PC-9 (cell line): ENCODE data around the gene ORC4. TPM values are rescaled to one million over a fixed set of nuclear protein-coding genes. Genes with fewer than 3 reads are reported as not detected.

Source experiments
- BruUV-seq: library from RNA; stranded (reverse); fragments of 400-500 nt; replicated peaks from 2 replicates; lab custom pipeline; 2021; lab: Mats Ljungman, UMichigan
- CTCF ChIA-PET: fragments of 300-600 bp; sonication (Branson Sonifier 250); formaldehyde crosslinking; loops from one replicate; lab custom pipeline; 2022; ENCODE audit warnings: antibody characterized with exemption; lab: Charles Lee
- POLR2A ChIA-PET: fragments of 300-600 bp; sonication (Branson Sonifier 250); formaldehyde crosslinking; loops from one replicate; lab custom pipeline; 2022; ENCODE audit warnings: antibody characterized with exemption; ENCODE audit not compliant: unreplicated experiment; lab: Charles Lee
- DNase-seq, 2 experiments: peaks; one replicate each; pipeline versions ENCODE4 v3.0.0 to v3.0.0-alpha.2; 2015 to 2022; ENCODE audit warnings: mixed read lengths in 1 of 2
- H2AFZ ChIP-seq: fragments of 200-600 bp; sonication (generic); 2 replicates; pipeline ENCODE4 v1.8.1; 2017; ENCODE audit warnings: antibody characterized with exemption
- H3F3A ChIP-seq: fragments of 200-600 bp; sonication (generic); 2 replicates; pipeline ENCODE4 v1.8.1; 2017; ENCODE audit warnings: antibody characterized with exemption, mild to moderate bottlenecking, low read depth; ENCODE audit not compliant: insufficient read depth
- H3K27ac ChIP-seq: fragments of 200-600 bp; sonication (generic); 2 replicates; pipeline ENCODE4 v1.6.1; 2016; ENCODE audit warnings: mixed run types
- H3K27me3 ChIP-seq: fragments of 200-600 bp; sonication (generic); 2 replicates; pipeline ENCODE4 v1.6.1; 2016; ENCODE audit warnings: low read depth, mixed run types; ENCODE audit not compliant: insufficient read depth
- H3K36me3 ChIP-seq: fragments of 200-600 bp; sonication (generic); 2 replicates; pipeline ENCODE4 v1.6.1; 2016; ENCODE audit warnings: low read depth, mixed run types
- H3K4me1 ChIP-seq: fragments of 200-600 bp; sonication (generic); replicated peaks from 2 replicates; pipeline ENCODE4 v1.6.1; 2016; ENCODE audit warnings: mixed run types; ENCODE audit not compliant: insufficient read depth
- H3K4me2 ChIP-seq: fragments of 200-600 bp; sonication (generic); 2 replicates; pipeline ENCODE4 v1.6.1; 2017; ENCODE audit warnings: mixed run types
- H3K4me3 ChIP-seq: fragments of 200-600 bp; sonication (generic); 2 replicates; pipeline ENCODE4 v1.6.1; 2016; ENCODE audit warnings: mixed run types
- H3K79me2 ChIP-seq: fragments of 200-600 bp; sonication (generic); 2 replicates; pipeline ENCODE4 v1.6.1; 2017; ENCODE audit warnings: low read depth, mixed run types
- H3K9me2 ChIP-seq: fragments of 200-600 bp; sonication (generic); 2 replicates; pipeline ENCODE4 v1.8.1; 2017; ENCODE audit warnings: mild to moderate bottlenecking; ENCODE audit not compliant: insufficient read depth
- H3K9me3 ChIP-seq: fragments of 200-600 bp; sonication (generic); 2 replicates; pipeline ENCODE4 v1.8.1; 2016; ENCODE audit warnings: low read depth; ENCODE audit not compliant: insufficient read depth
- H4K20me1 ChIP-seq: fragments of 200-600 bp; sonication (generic); 2 replicates; pipeline ENCODE4 v1.8.1; 2017; ENCODE audit not compliant: insufficient read depth
- EZH2 ChIP-seq: fragments of 200-600 bp; sonication (generic); IDR thresholded peaks from 2 replicates; pipeline ENCODE4 v1.8.0; 2017; ENCODE audit warnings: antibody characterized with exemption, low read depth
- intact Hi-C: fragments of 100-400 bp; cut with micrococcal nuclease; formaldehyde crosslinking; loops from one replicate; pipeline ENCODE4 v1.10.0; 2022; ENCODE audit not compliant: unreplicated experiment
- total RNA-seq: library from RNA; stranded (reverse); gene quantifications from 2 replicates; pipeline ENCODE4 v1.2.3, GENCODE V29; 2021
- TF ChIP-seq, protein P1 (sequence below): fragments of 200-600 bp; sonication (generic); conservative IDR thresholded peaks from 2 replicates; pipeline ENCODE4 v1.6.1; 2017; ENCODE audit warnings: mixed run types, antibody characterized with exemption, mild to moderate bottlenecking, moderate library complexity

Gene ORC4
- total RNA-seq, 1 experiment from 2014 or later, result 44.2 TPM

DNA sequence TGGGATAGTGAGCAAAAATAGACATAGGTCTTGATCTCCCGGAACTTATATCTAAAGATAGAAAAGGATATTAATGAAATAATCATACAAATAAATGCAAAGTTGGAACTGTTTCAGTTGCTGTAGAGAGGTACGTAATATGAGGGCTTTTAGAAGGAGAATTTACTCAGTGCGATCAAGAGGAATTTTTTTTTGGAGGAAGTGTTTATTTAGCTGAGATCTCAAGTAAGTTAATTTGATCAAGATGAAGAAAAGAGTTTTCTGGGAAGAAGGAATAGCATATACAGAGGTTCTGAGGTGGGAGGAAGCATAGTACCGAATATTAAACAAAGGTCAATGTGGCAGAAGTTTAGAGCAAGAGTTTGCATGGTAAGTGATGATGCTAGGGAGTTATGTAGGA lies 11.7 kb upstream of the ORC4 start:
- Histone ChIP-seq H2AFZ (no peak overlapping the region), H3K4me3 (no peak overlapping the region), H3F3A (no peaks in the 10 kb centered on the region), H3K36me3 (no peaks in the 10 kb centered on the region), H3K27ac (no peak overlapping the region), H3K27me3 (no peaks in the 10 kb centered on the region), H3K9me3 (no peaks in the 10 kb centered on the region), H4K20me1 (no peaks in the 10 kb centered on the region), H3K4me2 (no peak overlapping the region), H3K79me2 (no peaks in the 10 kb centered on the region), H3K4me1 (no peaks in the 10 kb centered on the region), H3K9me2 (no peaks in the 10 kb centered on the region)
- CTCF ChIA-PET, result no interaction called here
- POLR2A ChIA-PET, result interaction anchor here (0.7 kb wide), 1 partner anchor 44 kb away, joined by 5 read pairs; no protein-coding TSS in a partner anchor
- no TSS peak for BruUV-seq
- intact Hi-C loops, result no loop called here
- no peak for DNase-seq
- no peak for TF ChIP-seq EZH2
- TF ChIP-seq, protein P1, sequence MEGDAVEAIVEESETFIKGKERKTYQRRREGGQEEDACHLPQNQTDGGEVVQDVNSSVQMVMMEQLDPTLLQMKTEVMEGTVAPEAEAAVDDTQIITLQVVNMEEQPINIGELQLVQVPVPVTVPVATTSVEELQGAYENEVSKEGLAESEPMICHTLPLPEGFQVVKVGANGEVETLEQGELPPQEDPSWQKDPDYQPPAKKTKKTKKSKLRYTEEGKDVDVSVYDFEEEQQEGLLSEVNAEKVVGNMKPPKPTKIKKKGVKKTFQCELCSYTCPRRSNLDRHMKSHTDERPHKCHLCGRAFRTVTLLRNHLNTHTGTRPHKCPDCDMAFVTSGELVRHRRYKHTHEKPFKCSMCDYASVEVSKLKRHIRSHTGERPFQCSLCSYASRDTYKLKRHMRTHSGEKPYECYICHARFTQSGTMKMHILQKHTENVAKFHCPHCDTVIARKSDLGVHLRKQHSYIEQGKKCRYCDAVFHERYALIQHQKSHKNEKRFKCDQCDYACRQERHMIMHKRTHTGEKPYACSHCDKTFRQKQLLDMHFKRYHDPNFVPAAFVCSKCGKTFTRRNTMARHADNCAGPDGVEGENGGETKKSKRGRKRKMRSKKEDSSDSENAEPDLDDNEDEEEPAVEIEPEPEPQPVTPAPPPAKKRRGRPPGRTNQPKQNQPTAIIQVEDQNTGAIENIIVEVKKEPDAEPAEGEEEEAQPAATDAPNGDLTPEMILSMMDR, result no peak

GRCh38 chr2:148031152-148031551 lies 10.6 kb upstream of the ORC4 start:
- CTCF ChIA-PET, result no interaction called here
- no peak overlapping the region for H3K4me2 ChIP-seq
- no peak overlapping the region for H3K27ac ChIP-seq
- TF ChIP-seq, protein P1, result no peak
- no peak for TF ChIP-seq EZH2
- no peaks in the 10 kb centered on the region for H3K27me3 ChIP-seq
- intact Hi-C loops, result no loop called here
- H3K9me2 ChIP-seq, result no peaks in the 10 kb centered on the region
- BruUV-seq, result no TSS peak
- no peak for DNase-seq
- no peaks in the 10 kb centered on the region for H3K9me3 ChIP-seq
- no peaks in the 10 kb centered on the region for H4K20me1 ChIP-seq
- H3K79me2 ChIP-seq, result no peaks in the 10 kb centered on the region
- POLR2A ChIA-PET, result no interaction called here
- no peak overlapping the region for H3K4me3 ChIP-seq
- no peaks in the 10 kb centered on the region for H3K36me3 ChIP-seq
- no peaks in the 10 kb centered on the region for H3K4me1 ChIP-seq
- no peak overlapping the region for H2AFZ ChIP-seq
- H3F3A ChIP-seq, result no peaks in the 10 kb centered on the region

GRCh38 chr2:148028781-148029180 lies 8.2 kb upstream of the ORC4 start:
- Histone ChIP-seq H3K36me3 (no peaks in the 10 kb centered on the region), H3K9me3 (no peaks in the 10 kb centered on the region), H3K4me2 (no peak overlapping the region), H4K20me1 (no peaks in the 10 kb centered on the region), H3F3A (no peaks in the 10 kb centered on the region), H3K79me2 (peaks cover 17% of the 10 kb centered on the region), H2AFZ (no peak overlapping the region), H3K27me3 (no peaks in the 10 kb centered on the region), H3K27ac (no peak overlapping the region), H3K4me3 (no peak overlapping the region), H3K4me1 (no peaks in the 10 kb centered on the region), H3K9me2 (no peaks in the 10 kb centered on the region)
- DNase-seq, result no peak
- intact Hi-C loops, result loop anchor here (10.0 kb wide), 1 partner anchor 616 kb away; the partner anchor contains the start of gene EPC2
- no peak for TF ChIP-seq EZH2
- TF ChIP-seq, protein P1, result no peak
- CTCF ChIA-PET, result no interaction called here
- POLR2A ChIA-PET, result interaction anchor here (0.5 kb wide), 2 partner anchors 8 to 38 kb away, joined by 4 to 6 read pairs; partner anchors contain the start of genes MBD5 and ORC4
- no TSS peak for BruUV-seq
